Endothelial cell of umbilical vein (primary cell): ENCODE measurements around the gene LYPD5. TPM values are rescaled to one million over a fixed set of nuclear protein-coding genes. Genes with fewer than 3 reads are reported as not detected.
"Not testable (repeated sequence)": the region's sequence is repeated elsewhere in the genome, so short reads cannot be mapped to it uniquely, and the experiment has no call there.

Source experiments
- BruUV-seq: library from RNA; stranded (reverse); fragments of 400-500 nt; replicated peaks from 2 replicates; lab custom pipeline; 2021; lab: Mats Ljungman, UMichigan
- CTCF ChIA-PET: fragments of 300-600, 350-600 bp; sonication (Branson Sonifier 250); formaldehyde crosslinking; loops from one replicate; lab custom pipeline; 2021; ENCODE audit warnings: antibody characterized with exemption, inconsistent platforms; lab: Charles Lee
- POLR2A ChIA-PET: fragments of 300-600, 350-600 bp; sonication (Branson Sonifier 250); formaldehyde crosslinking; loops from one replicate; lab custom pipeline; 2021; ENCODE audit warnings: antibody characterized with exemption, inconsistent platforms; lab: Charles Lee
- DNase-seq: peaks from one replicate; pipeline ENCODE4 v3.0.0-alpha.2; 2011; ENCODE audit warnings: low read depth, low spot score
- FAIRE-seq: peaks from 2 replicates; lab custom pipeline; 2011; peaks lifted over from hg19 to GRCh38; lab: Jason Lieb, UNC
- H2AFZ ChIP-seq: 2 replicates; pipeline ENCODE4 v1.6.0; 2012; ENCODE audit warnings: low read depth, low read length, control low read depth, inconsistent platforms
- H3K27ac ChIP-seq: 2 replicates; pipeline ENCODE4 v1.5.1; 2011; ENCODE audit warnings: low read depth, mild to moderate bottlenecking, control low read depth, low read length, moderate library complexity; ENCODE audit not compliant: insufficient read depth
- H3K27me3 ChIP-seq, 2 experiments: 2 replicates each; pipeline versions ENCODE4 v1.6.0 to v1.6.1; 2011; ENCODE audit warnings: low read length in 2 of 2, mixed read lengths in 1 of 2; ENCODE audit not compliant: control insufficient read depth in 2 of 2, insufficient read depth in 2 of 2
- H3K36me3 ChIP-seq, 2 experiments: 2 replicates in 1 of 2; 3 replicates in 1 of 2; pipeline ENCODE4 v1.5.1; 2011; ENCODE audit warnings: low read length in 2 of 2, mild to moderate bottlenecking in 1 of 2, moderate library complexity in 1 of 2; ENCODE audit not compliant: control insufficient read depth in 2 of 2, insufficient read depth in 2 of 2; ENCODE audit errors: extremely low read depth in 1 of 2
- H3K4me1 ChIP-seq: 3 replicates; pipeline ENCODE4 v1.5.1; 2011; ENCODE audit warnings: mild to moderate bottlenecking, low read length; ENCODE audit not compliant: control insufficient read depth, insufficient read depth; ENCODE audit errors: extremely low read depth
- H3K4me2 ChIP-seq: 2 replicates; pipeline ENCODE4 v1.6.1; 2011; ENCODE audit warnings: low read length, control low read depth, mixed read lengths; ENCODE audit not compliant: insufficient read depth
- H3K4me3 ChIP-seq, 3 experiments: fragments of 200-600 bp in 1 of 3; sonication (generic), shearing (Covaris generic) in 1 of 3; replicated peaks in 1 of 3; 2 replicates each; pipeline ENCODE4 v1.5.1; 2011 to 2016; ENCODE audit warnings: control low read depth in 3 of 3, low read length in 3 of 3, mild to moderate bottlenecking in 2 of 3, inconsistent platforms in 1 of 3, low read depth in 1 of 3, moderate library complexity in 1 of 3; ENCODE audit not compliant: insufficient read depth in 1 of 3
- H3K79me2 ChIP-seq: 2 replicates; pipeline ENCODE4 v1.6.0; 2012; ENCODE audit warnings: low read length, inconsistent platforms; ENCODE audit not compliant: control insufficient read depth, insufficient read depth
- H3K9ac ChIP-seq: replicated peaks from 2 replicates; pipeline ENCODE3; 2011; ENCODE audit warnings: low read length, control low read depth; ENCODE audit not compliant: insufficient read depth; ENCODE audit errors: extremely low read depth
- H3K9me1 ChIP-seq: replicated peaks from 3 replicates; pipeline ENCODE4 v1.6.0; 2011; ENCODE audit warnings: mild to moderate bottlenecking, low read length; ENCODE audit not compliant: control insufficient read depth, insufficient read depth; ENCODE audit errors: extremely low read depth
- H3K9me3 ChIP-seq: replicated peaks from 2 replicates; pipeline ENCODE4 v1.5.1; 2012; ENCODE audit warnings: low read length, inconsistent platforms; ENCODE audit not compliant: control insufficient read depth, insufficient read depth
- H4K20me1 ChIP-seq: replicated peaks from 2 replicates; pipeline ENCODE3; 2011; ENCODE audit warnings: mild to moderate bottlenecking, low read length; ENCODE audit not compliant: control insufficient read depth, insufficient read depth; ENCODE audit errors: extremely low read depth
- CTCF ChIP-seq, 2 donors: IDR thresholded peaks; 1 replicate in 1 of 2; 2 replicates in 1 of 2; pipeline ENCODE4 v1.5.1; 2011; ENCODE audit warnings: low read length in 2 of 2, mild to moderate bottlenecking in 2 of 2, moderate library complexity in 2 of 2, control low read depth in 1 of 2, inconsistent platforms in 1 of 2, low read depth in 1 of 2; ENCODE audit not compliant: insufficient read depth in 1 of 2; ENCODE audit errors: extremely low read depth in 1 of 2
- dilution Hi-C: fragments of 300-500 bp; cut with MboI; formaldehyde crosslinking; loops from one replicate; pipeline ENCODE4 v1.15.0; 2019; ENCODE audit warnings: low sequenced_read_pairs; ENCODE audit not compliant: extremely low pct_ligation_motif_present
- intact Hi-C: fragments of 100-400 bp; cut with micrococcal nuclease; formaldehyde crosslinking; loops from one replicate; pipeline ENCODE4 v1.10.0; 2022
- polyA plus RNA-seq, 4 experiments: library from polyadenylated mRNA; depleted of rRNA in 3 of 4; stranded (reverse) in 3 of 4; unstranded in 1 of 4; fragments of >200 nt; gene quantifications; 2 replicates each; pipeline versions ENCODE4 v1.2.1 to v1.2.3, GENCODE V29; 2011 to 2012; ENCODE audit warnings: missing spikeins in 1 of 4
- total RNA-seq: library from RNA; stranded (reverse); gene quantifications from 2 replicates; pipeline ENCODE4 v1.2.3, GENCODE V29; 2021

LYPD5 gene
- total and polyA plus RNA-seq, 2 donors (not counting 3 experiments of a cell fraction or from before 2014, with no cell fraction given) = 0.28 TPM; not detected in 1

DNA sequence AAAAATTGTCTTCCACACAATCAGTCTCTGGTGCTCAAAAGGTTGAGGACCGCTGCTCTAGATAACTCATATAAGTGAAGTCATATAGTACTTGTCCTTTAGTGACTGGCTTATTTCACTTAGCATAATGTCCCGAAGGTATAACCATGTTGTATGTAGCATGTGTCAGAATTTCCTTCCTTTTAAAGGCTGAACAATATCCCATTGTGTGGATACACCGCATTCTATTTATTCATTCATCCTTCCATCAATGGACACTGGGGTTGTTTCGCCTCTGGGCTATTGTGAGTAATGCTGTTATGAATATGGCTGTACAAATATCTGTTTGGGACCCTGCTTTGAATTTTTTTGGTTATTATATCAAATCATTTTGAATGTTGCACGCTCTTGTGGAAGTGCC lies 4.6 kb upstream of the LYPD5 start:
- Histone ChIP-seq H3K79me2 (no peaks in the 10 kb centered on the region), H4K20me1 (no peaks in the 10 kb centered on the region), H3K36me3 (no peaks in the 10 kb centered on the region), H3K9ac (no peak overlapping the region), H2AFZ (no peak overlapping the region), H3K9me3 (no peaks in the 10 kb centered on the region), H3K4me3 (no peak overlapping the region), H3K4me2 (no peak overlapping the region), H3K9me1 (no peaks in the 10 kb centered on the region), H3K27me3 (no peaks in the 10 kb centered on the region), H3K4me1 (no peaks in the 10 kb centered on the region), H3K27ac (no peak overlapping the region)
- CTCF ChIA-PET = interaction anchor here (1.2 to 5.0 kb wide), 4 partner anchors 32 to 62 kb away, joined by 3 to 136 read pairs (median 4); no protein-coding TSS in a partner anchor
- no peak for TF ChIP-seq CTCF (IDR thresholded peaks at IDR 0.05; ENCODE audit: extremely low read depth in 1 of 2, insufficient read depth in 1 of 2, low read depth in 1 of 2, low read length in 2 of 2)
- dilution Hi-C loops (no loop called here), intact Hi-C loops (loop anchor here (5.0 kb wide), 1 partner anchor 360 kb away; no protein-coding TSS in a partner anchor)
- POLR2A ChIA-PET = no interaction called here
- no peak for DNase-seq
- peak; percentile 57 for FAIRE-seq
- BruUV-seq = no TSS peak

DNA sequence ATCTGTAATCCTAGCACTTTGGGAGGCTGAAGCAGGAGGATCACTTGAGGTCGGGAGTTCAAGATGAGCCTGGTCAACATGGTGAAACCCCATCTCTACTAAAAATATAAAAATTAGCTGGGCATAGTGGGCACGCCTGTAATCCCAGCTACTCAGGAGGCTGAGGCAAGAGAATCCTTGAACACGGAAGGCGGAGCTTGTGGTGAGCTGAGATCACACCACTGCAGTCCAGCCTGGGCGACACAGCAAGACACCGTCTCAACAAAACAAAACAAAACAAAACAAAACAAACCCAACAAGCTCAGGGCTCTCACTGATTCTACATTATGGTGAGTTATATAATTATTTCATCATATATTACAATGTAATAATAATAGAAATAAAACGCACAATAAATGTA lies 4.2 kb upstream of the LYPD5 start:
- CTCF ChIA-PET = interaction anchor here (1.0 to 1.5 kb wide), 4 partner anchors 13 to 61 kb away, joined by 3 to 6 read pairs (median 3); no protein-coding TSS in a partner anchor
- H3K4me3 ChIP-seq, H2AFZ ChIP-seq, DNase-seq, H3K27me3 ChIP-seq, H3K4me1 ChIP-seq, H4K20me1 ChIP-seq, dilution Hi-C loops, H3K27ac ChIP-seq, BruUV-seq, FAIRE-seq, H3K4me2 ChIP-seq, H3K9me1 ChIP-seq, H3K9me3 ChIP-seq, H3K79me2 ChIP-seq, POLR2A ChIA-PET, H3K36me3 ChIP-seq, H3K9ac ChIP-seq: not testable (repeated sequence)
- intact Hi-C loops = loop anchor here (5.0 kb wide), 1 partner anchor 359 kb away; no protein-coding TSS in a partner anchor
